ENCODE results near the gene SCRT2. TPM values are rescaled to one million over a fixed set of nuclear protein-coding genes. Genes with fewer than 3 reads are reported as not detected.

The SCRT2 gene
- total RNA-seq, 1 experiment from 2014 or later = not detected

DNA sequence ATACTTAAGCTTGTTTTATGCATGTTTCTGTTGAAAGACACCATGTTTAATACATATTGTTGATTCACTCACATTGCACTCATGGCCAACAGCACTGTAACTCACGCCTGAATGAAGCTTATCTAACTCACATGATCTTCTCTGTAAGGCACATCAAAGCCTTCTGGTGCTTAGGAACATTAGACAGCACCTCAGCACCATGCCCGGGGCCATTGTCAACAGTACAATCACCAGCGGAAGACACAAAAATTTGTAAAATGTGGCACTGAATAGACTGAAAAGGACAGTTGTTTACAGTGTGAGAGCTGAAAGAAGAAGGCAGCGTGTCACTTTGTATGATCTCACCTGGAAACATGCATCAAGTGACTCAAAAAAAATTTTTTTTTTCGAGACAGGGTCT is 56.6 kb downstream of the SCRT2 start:
- peaks cover 5% of the 10 kb centered on the region; the same call in 1 of the 2 replicates for H3K27me3 ChIP-seq (ENCODE audit: control insufficient read depth, insufficient read depth, low read length)
- H3K4me1 ChIP-seq (ENCODE audit: control insufficient read depth, insufficient read depth, low read length) = no peaks in the 10 kb centered on the region
- no peaks in the 10 kb centered on the region for H3K9me3 ChIP-seq (ENCODE audit: control insufficient read depth, insufficient read depth, low read depth, low read length)
- no peak for DNase-seq (ENCODE audit: low read depth, low spot score)
- H3K4me3 ChIP-seq (ENCODE audit: low read depth in 2 of 2, low read length in 2 of 2) = no peak overlapping the region
- ChIA-PET CTCF (no interaction called here), POLR2A (no interaction called here)
- no TSS peak for BruUV-seq (replicated peaks)
- intact Hi-C loops (cut with micrococcal nuclease; ENCODE audit: unreplicated experiment) (no loop called here), in situ Hi-C loops (cut with HindIII; ENCODE audit: low pct_unique_long_range_greater_than_20kb, low sequenced_read_pairs) (no loop called here)
- TF ChIP-seq TCF7L2 (IDR thresholded peaks at IDR 0.05; ENCODE audit: low read depth, low read length) = no peak
- TF ChIP-seq SIN3A (IDR thresholded peaks at IDR 0.05; ENCODE audit: borderline replicate concordance, insufficient read depth, low read depth, low read length) = no peak
- TF ChIP-seq, protein P1, sequence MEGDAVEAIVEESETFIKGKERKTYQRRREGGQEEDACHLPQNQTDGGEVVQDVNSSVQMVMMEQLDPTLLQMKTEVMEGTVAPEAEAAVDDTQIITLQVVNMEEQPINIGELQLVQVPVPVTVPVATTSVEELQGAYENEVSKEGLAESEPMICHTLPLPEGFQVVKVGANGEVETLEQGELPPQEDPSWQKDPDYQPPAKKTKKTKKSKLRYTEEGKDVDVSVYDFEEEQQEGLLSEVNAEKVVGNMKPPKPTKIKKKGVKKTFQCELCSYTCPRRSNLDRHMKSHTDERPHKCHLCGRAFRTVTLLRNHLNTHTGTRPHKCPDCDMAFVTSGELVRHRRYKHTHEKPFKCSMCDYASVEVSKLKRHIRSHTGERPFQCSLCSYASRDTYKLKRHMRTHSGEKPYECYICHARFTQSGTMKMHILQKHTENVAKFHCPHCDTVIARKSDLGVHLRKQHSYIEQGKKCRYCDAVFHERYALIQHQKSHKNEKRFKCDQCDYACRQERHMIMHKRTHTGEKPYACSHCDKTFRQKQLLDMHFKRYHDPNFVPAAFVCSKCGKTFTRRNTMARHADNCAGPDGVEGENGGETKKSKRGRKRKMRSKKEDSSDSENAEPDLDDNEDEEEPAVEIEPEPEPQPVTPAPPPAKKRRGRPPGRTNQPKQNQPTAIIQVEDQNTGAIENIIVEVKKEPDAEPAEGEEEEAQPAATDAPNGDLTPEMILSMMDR (IDR thresholded peaks at IDR 0.05) = no peak
- TF ChIP-seq POLR2AphosphoS5 (IDR thresholded peaks at IDR 0.05; ENCODE audit: low read depth, low read length) = no peak
- TF ChIP-seq, protein P2, sequence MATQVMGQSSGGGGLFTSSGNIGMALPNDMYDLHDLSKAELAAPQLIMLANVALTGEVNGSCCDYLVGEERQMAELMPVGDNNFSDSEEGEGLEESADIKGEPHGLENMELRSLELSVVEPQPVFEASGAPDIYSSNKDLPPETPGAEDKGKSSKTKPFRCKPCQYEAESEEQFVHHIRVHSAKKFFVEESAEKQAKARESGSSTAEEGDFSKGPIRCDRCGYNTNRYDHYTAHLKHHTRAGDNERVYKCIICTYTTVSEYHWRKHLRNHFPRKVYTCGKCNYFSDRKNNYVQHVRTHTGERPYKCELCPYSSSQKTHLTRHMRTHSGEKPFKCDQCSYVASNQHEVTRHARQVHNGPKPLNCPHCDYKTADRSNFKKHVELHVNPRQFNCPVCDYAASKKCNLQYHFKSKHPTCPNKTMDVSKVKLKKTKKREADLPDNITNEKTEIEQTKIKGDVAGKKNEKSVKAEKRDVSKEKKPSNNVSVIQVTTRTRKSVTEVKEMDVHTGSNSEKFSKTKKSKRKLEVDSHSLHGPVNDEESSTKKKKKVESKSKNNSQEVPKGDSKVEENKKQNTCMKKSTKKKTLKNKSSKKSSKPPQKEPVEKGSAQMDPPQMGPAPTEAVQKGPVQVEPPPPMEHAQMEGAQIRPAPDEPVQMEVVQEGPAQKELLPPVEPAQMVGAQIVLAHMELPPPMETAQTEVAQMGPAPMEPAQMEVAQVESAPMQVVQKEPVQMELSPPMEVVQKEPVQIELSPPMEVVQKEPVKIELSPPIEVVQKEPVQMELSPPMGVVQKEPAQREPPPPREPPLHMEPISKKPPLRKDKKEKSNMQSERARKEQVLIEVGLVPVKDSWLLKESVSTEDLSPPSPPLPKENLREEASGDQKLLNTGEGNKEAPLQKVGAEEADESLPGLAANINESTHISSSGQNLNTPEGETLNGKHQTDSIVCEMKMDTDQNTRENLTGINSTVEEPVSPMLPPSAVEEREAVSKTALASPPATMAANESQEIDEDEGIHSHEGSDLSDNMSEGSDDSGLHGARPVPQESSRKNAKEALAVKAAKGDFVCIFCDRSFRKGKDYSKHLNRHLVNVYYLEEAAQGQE (IDR thresholded peaks at IDR 0.05; ENCODE audit: insufficient read depth in 1 of 2, low read depth in 2 of 2, low read length in 1 of 2) = no peak
- H3K36me3 ChIP-seq (ENCODE audit: control insufficient read depth, insufficient read depth, low read length) = no peaks in the 10 kb centered on the region
- no peak for ATAC-seq
- no peak overlapping the region for H3K27ac ChIP-seq (ENCODE audit: low read length)

DNA sequence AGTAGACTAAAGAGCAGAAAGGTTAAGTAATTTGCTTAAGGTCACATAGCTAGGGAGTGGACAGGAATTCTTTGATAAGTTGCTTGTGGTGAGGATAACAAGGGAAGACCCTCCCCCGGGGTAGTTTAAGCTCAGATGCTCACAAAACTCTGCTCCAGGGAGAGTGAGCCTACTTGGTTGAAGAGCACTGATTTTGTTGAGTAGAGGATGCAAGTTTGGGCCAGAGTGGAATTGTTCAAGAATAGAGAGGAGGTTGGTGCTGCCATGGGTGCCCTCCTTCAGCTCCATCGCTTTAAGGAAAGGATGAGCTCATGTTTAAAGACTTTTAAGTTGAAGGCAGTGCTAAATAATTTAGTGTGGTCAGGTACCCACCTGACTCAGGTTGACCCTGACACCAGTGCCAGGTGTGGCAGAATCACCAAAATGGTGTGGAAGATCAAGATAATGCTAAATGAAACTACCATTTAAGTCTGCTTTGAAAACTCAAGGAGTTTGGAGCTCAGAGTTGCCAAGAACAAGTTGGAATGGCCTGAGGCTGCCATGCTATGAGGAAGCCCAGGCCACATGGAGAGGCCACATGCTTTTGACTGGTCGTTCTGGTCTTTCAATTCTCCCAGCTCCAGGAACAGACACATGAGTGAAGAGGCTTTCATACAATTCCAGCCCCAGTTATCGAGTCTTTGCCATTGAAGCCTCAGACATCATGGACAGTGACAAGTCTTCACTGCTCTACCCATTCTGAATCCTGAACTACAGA is 57.5 kb downstream of the SCRT2 start:
- no peak for TF ChIP-seq POLR2AphosphoS5 (IDR thresholded peaks at IDR 0.05; ENCODE audit: low read depth, low read length)
- TF ChIP-seq, protein P2 (IDR thresholded peaks at IDR 0.05; ENCODE audit: insufficient read depth in 1 of 2, low read depth in 2 of 2, low read length in 1 of 2) = no peak
- no peak for TF ChIP-seq SIN3A (IDR thresholded peaks at IDR 0.05; ENCODE audit: borderline replicate concordance, insufficient read depth, low read depth, low read length)
- TF ChIP-seq TCF7L2 (IDR thresholded peaks at IDR 0.05; ENCODE audit: low read depth, low read length) = no peak
- TF ChIP-seq, protein P1 (IDR thresholded peaks at IDR 0.05) = no peak
- Histone ChIP-seq H3K27me3 (ENCODE audit: control insufficient read depth, insufficient read depth, low read length) (peaks cover 5% of the 10 kb centered on the region; the same call in 1 of the 2 replicates), H3K4me1 (ENCODE audit: control insufficient read depth, insufficient read depth, low read length) (no peaks in the 10 kb centered on the region), H3K27ac (ENCODE audit: low read length) (no peak overlapping the region), H3K4me3 (ENCODE audit: low read depth in 2 of 2, low read length in 2 of 2) (no peak overlapping the region), H3K36me3 (ENCODE audit: control insufficient read depth, insufficient read depth, low read length) (no peaks in the 10 kb centered on the region), H3K9me3 (ENCODE audit: control insufficient read depth, insufficient read depth, low read depth, low read length) (no peaks in the 10 kb centered on the region)
- ChIA-PET CTCF (no interaction called here), POLR2A (no interaction called here)
- in situ Hi-C loops (cut with HindIII; ENCODE audit: low pct_unique_long_range_greater_than_20kb, low sequenced_read_pairs) = no loop called here
- DNase-seq (ENCODE audit: low read depth, low spot score) = no peak
- ATAC-seq = no peak
- BruUV-seq (replicated peaks) = no TSS peak
- intact Hi-C loops (cut with micrococcal nuclease; ENCODE audit: unreplicated experiment) = no loop called here

All from Panc1 (cell line).